Activated B cell treated with CpG ODN at 0.5 μM for 24 hours (primary cell): ENCODE results near the gene FMO2. TPM values are rescaled to one million over a fixed set of nuclear protein-coding genes. Genes with fewer than 3 reads are reported as not detected.

Experiments
- ATAC-seq: fragments of 200-7000 bp; cut with Tn5 transposase; one replicate; pipeline ENCODE4 v1.10.0; 2021; ENCODE audit warnings: low read depth, mild to moderate bottlenecking, moderate library complexity
- CTCF ChIA-PET: fragments of 350-600 bp; sonication (Branson Sonifier 250); formaldehyde crosslinking; loops from one replicate; lab custom pipeline; 2021; ENCODE audit warnings: antibody characterized with exemption; lab: Charles Lee
- POLR2A ChIA-PET: fragments of 350-600 bp; sonication (Branson Sonifier 250); formaldehyde crosslinking; loops from one replicate; lab custom pipeline; 2021; ENCODE audit warnings: antibody characterized with exemption; lab: Charles Lee
- DNase-seq: peaks from one replicate; pipeline ENCODE4 v3.0.0; 2022
- H3K27ac Mint-ChIP-seq: one replicate; pipeline ENCODE4 v1.8.0; 2020; ENCODE audit warnings: mixed read lengths
- H3K27me3 Mint-ChIP-seq: one replicate; pipeline ENCODE4 v1.8.0; 2021; ENCODE audit warnings: mixed read lengths
- H3K36me3 Mint-ChIP-seq: one replicate; pipeline ENCODE4 v1.8.0; 2021; ENCODE audit warnings: low read depth, mixed read lengths
- H3K4me1 Mint-ChIP-seq: one replicate; pipeline ENCODE4 v1.8.0; 2021; ENCODE audit warnings: mixed read lengths
- H3K4me3 Mint-ChIP-seq: one replicate; pipeline ENCODE4 v1.8.0; 2020; ENCODE audit warnings: mild to moderate bottlenecking, mixed read lengths
- H3K9me3 Mint-ChIP-seq: one replicate; pipeline ENCODE4 v1.8.0; 2020; ENCODE audit warnings: mixed read lengths
- intact Hi-C: fragments of 100-400 bp; cut with micrococcal nuclease; formaldehyde crosslinking; loops from one replicate; pipeline ENCODE4 v1.15.1; 2024
- total RNA-seq: library from RNA; stranded (reverse); gene quantifications from 2 replicates; pipeline ENCODE4 v1.2.3, GENCODE V29; 2022
- TF ChIP-seq, protein P1 (sequence below): fragments of 200-600 bp; IDR thresholded peaks from one replicate; pipeline ENCODE4 v1.8.0; 2022; ENCODE audit warnings: antibody characterized with exemption, mild to moderate bottlenecking

FMO2 gene
- total RNA-seq, 1 donor from 2014 or later = not detected

DNA sequence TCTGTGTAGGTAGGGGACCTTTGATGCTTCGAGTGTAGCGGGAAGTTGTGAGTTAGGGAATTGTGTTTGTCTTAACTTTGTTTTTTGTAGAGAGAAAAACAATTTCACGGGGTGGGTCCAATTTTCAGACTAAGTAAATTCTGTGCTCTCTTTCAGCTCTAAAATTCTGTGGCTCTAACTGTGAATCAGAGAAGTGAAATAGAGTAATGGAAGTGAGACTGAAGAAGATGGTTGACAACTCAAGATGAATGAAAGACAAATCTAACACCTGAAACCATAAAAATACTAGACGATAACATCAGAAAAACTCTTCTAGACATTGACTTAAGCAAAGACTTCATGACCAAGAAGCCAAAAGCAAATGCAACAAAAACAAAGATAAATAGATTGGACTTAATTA is 58.8 kb downstream of the FMO2 start:
- POLR2A ChIA-PET = no interaction called here
- CTCF ChIA-PET = interaction anchor here (1.0 to 12.2 kb wide), 2 partner anchors 17 to 69 kb away, joined by 4 to 172 read pairs; partner anchors contain the start of gene FMO4
- TF ChIP-seq, protein P1, sequence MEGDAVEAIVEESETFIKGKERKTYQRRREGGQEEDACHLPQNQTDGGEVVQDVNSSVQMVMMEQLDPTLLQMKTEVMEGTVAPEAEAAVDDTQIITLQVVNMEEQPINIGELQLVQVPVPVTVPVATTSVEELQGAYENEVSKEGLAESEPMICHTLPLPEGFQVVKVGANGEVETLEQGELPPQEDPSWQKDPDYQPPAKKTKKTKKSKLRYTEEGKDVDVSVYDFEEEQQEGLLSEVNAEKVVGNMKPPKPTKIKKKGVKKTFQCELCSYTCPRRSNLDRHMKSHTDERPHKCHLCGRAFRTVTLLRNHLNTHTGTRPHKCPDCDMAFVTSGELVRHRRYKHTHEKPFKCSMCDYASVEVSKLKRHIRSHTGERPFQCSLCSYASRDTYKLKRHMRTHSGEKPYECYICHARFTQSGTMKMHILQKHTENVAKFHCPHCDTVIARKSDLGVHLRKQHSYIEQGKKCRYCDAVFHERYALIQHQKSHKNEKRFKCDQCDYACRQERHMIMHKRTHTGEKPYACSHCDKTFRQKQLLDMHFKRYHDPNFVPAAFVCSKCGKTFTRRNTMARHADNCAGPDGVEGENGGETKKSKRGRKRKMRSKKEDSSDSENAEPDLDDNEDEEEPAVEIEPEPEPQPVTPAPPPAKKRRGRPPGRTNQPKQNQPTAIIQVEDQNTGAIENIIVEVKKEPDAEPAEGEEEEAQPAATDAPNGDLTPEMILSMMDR = no peak
- Mint-ChIP-seq H3K27ac (no peak overlapping the region), H3K36me3 (no peaks in the 10 kb centered on the region), H3K27me3 (peaks cover 12% of the 10 kb centered on the region), H3K4me3 (no peak overlapping the region), H3K9me3 (peaks cover 9% of the 10 kb centered on the region), H3K4me1 (no peaks in the 10 kb centered on the region)
- no peak for ATAC-seq
- no peak for DNase-seq
- intact Hi-C loops = loop anchor here (2.0 to 10.0 kb wide), 2 partner anchors 35 to 241 kb away; partner anchors contain the start of gene PRRC2C

GRCh38 chr1:171245458-171246064 is 60.5 kb downstream of the FMO2 start:
- ChIA-PET CTCF (interaction anchor here (0.8 to 12.2 kb wide), 8 partner anchors 9 to 67 kb away, joined by 3 to 172 read pairs (median 5); partner anchors contain the start of gene FMO4), POLR2A (interaction anchor here (1.6 kb wide), 1 partner anchor 68 kb away, joined by 11 read pairs; the partner anchor contains the start of gene FMO4)
- no peak for DNase-seq
- ATAC-seq = peak; percentile 37
- TF ChIP-seq, protein P1 = no peak
- H3K4me1 Mint-ChIP-seq = no peaks in the 10 kb centered on the region
- H3K27me3 Mint-ChIP-seq = peaks cover 4% of the 10 kb centered on the region
- intact Hi-C loops = loop anchor here (1.0 to 10.0 kb wide), 3 partner anchors 33 to 239 kb away; partner anchors contain the start of gene PRRC2C
- no peak overlapping the region for H3K4me3 Mint-ChIP-seq
- H3K36me3 Mint-ChIP-seq = no peaks in the 10 kb centered on the region
- H3K9me3 Mint-ChIP-seq = no peaks in the 10 kb centered on the region
- no peak overlapping the region for H3K27ac Mint-ChIP-seq

DNA sequence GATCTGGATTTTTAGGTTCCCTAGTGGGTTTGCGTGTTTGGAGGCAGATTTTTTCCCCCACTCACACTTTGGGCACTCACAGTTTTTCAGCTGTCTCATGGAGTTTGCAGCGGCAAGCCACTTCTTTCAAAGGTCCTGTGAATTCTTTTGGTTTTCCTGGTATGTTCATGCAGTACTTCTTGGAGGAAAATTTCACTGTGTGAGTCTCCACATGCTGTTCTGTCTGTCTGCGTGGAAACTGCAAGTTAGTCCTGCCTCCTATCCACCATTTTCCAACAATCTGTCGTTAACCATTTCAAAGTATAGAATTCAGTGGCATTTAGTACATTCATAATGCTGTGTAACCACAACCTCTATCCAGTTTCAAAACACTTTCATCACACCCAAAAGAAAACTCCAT is 62.4 kb downstream of the FMO2 start:
- ChIA-PET CTCF (interaction anchor here (12.2 kb wide), 1 partner anchor 66 kb away, joined by 172 read pairs; the partner anchor contains the start of gene FMO4), POLR2A (no interaction called here)
- Mint-ChIP-seq H3K4me3 (no peak overlapping the region), H3K9me3 (no peaks in the 10 kb centered on the region), H3K27ac (no peak overlapping the region), H3K27me3 (peaks cover 3% of the 10 kb centered on the region), H3K36me3 (no peaks in the 10 kb centered on the region), H3K4me1 (peaks cover 10% of the 10 kb centered on the region)
- ATAC-seq (no peak), DNase-seq (no peak)
- TF ChIP-seq, protein P1 = no peak
- intact Hi-C loops = loop anchor here (10.0 kb wide), 1 partner anchor 237 kb away; the partner anchor contains the start of gene PRRC2C

GRCh38 chr1:171248302-171248701 is 63.2 kb downstream of the FMO2 start, which contains the start of gene FMO1:
TSS of gene FMO1 (plus strand) at chr1:171248494. CDS start at chr1:171258088, 9,594 bp downstream.
- DNase-seq (no peak), ATAC-seq (no peak)
- H3K36me3 Mint-ChIP-seq = no peaks in the 10 kb centered on the region
- H3K4me3 Mint-ChIP-seq = no peak within 1 kb of the TSS
- peaks cover 17% of the 10 kb centered on the region for H3K4me1 Mint-ChIP-seq
- TF ChIP-seq, protein P1 = no peak
- POLR2A ChIA-PET = no interaction called here
- intact Hi-C loops = loop anchor here (10.0 kb wide), 1 partner anchor 236 kb away; the partner anchor contains the start of gene PRRC2C
- no peak within 1 kb of the TSS for H3K27ac Mint-ChIP-seq
- no peaks in the 10 kb centered on the region for H3K9me3 Mint-ChIP-seq
- CTCF ChIA-PET = interaction anchor here (1.0 to 12.2 kb wide), 2 partner anchors 38 to 65 kb away, joined by 3 to 172 read pairs; partner anchors contain the start of gene FMO4
- peaks cover 4% of the 10 kb centered on the region for H3K27me3 Mint-ChIP-seq

DNA sequence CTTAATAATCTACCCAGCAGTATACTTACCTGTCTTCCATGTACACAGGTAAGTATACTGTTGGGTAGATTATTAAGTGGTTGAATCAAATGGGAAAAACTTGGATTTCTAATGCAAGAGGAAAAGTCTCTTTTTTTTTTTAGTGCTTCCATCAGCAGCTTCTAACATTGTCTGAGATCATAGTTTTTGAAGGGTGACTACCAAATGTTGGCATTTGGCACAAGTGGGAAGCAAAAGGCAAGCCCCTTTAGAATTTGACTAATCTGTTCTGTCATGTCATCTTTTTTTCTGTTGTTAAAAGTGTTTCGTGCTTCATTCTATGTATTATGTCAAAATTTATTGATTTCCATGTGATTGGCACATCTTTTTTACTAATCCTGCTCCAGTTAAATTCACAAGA is 63.7 kb downstream of the FMO2 start:
- intact Hi-C loops = loop anchor here (10.0 kb wide), 1 partner anchor 236 kb away; the partner anchor contains the start of gene PRRC2C
- no peak for ATAC-seq
- Mint-ChIP-seq H3K27ac (no peak overlapping the region), H3K4me1 (peaks cover 17% of the 10 kb centered on the region), H3K36me3 (no peaks in the 10 kb centered on the region), H3K4me3 (no peak overlapping the region), H3K27me3 (peaks cover 4% of the 10 kb centered on the region), H3K9me3 (no peaks in the 10 kb centered on the region)
- no peak for DNase-seq
- ChIA-PET CTCF (interaction anchor here (1.0 to 12.2 kb wide), 2 partner anchors 38 to 64 kb away, joined by 3 to 172 read pairs; partner anchors contain the start of gene FMO4), POLR2A (no interaction called here)
- TF ChIP-seq, protein P1 = no peak
